ENCODE measurements around the gene SLC46A3.

Gene SLC46A3

GRCh38 chr13:28679628-28680027 is 39.1 kb downstream of the SLC46A3 start:
- DNase-seq, result no peak

- DNase-seq, result no peak
Observed at GRCh38 chr13:28678809-28679208, 40.0 kb downstream of the SLC46A3 start.

GRCh38 chr13:28671126-28671792 is 47.5 kb downstream of the SLC46A3 start:
- DNase-seq, result no peak

- no peak for DNase-seq
Observed at GRCh38 chr13:28666897-28667488, 51.8 kb downstream of the SLC46A3 start.

- DNase-seq, result peak; percentile 55
Observed at GRCh38 chr13:28659621-28659970, 59.2 kb downstream of the SLC46A3 start.

GRCh38 chr13:28658796-28659620 is 59.8 kb downstream of the SLC46A3 start, which contains the start of gene POMP:
TSS of gene POMP (plus strand) at chr13:28659130. CDS start at chr13:28659185, 55 bp downstream.
- DNase-seq, result peak; percentile 90

GRCh38 chr13:28658539-28658795 is 60.3 kb downstream of the SLC46A3 start:
- no peak for DNase-seq

- DNase-seq, result no peak
Observed at GRCh38 chr13:28657784-28658538, 60.8 kb downstream of the SLC46A3 start.

GRCh38 chr13:28655561-28655960 is 63.2 kb downstream of the SLC46A3 start:
- no peak for DNase-seq

GRCh38 chr13:28654276-28654675 is 64.5 kb downstream of the SLC46A3 start:
- no peak for DNase-seq

GRCh38 chr13:28653111-28653510 is 65.7 kb downstream of the SLC46A3 start:
- no peak for DNase-seq

- no peak for DNase-seq
Observed at GRCh38 chr13:28651810-28652401, 66.9 kb downstream of the SLC46A3 start.

- no peak for DNase-seq
Observed at GRCh38 chr13:28650284-28650683, 68.5 kb downstream of the SLC46A3 start.

All from CD4-positive, alpha-beta T cell treated with Interleukin-12 subunit alpha and Interleukin-12 subunit beta, for 1 hour (primary cell).